GM23338 (cell line): ENCODE results near the gene ATOH8. TPM values are rescaled to one million over a fixed set of nuclear protein-coding genes. Genes with fewer than 3 reads are reported as not detected.

Source experiments
- ATAC-seq: fragments of 200-7000 bp; cut with Tn5 transposase; 3 replicates; pipeline ENCODE4 v1.9.1; 2020
- DNase-seq: peaks from one replicate; pipeline ENCODE4 v3.0.0-alpha.2; 2015; ENCODE audit warnings: low spot score
- H2AFZ ChIP-seq: fragments of 200-600 bp; sonication (generic); 2 replicates; pipeline ENCODE4 v1.8.0; 2016; ENCODE audit warnings: antibody characterized with exemption, mild to moderate bottlenecking, moderate library complexity
- H3F3A ChIP-seq: fragments of 200-600 bp; sonication (generic); replicated peaks from 2 replicates; pipeline ENCODE4 v1.8.0; 2017; ENCODE audit warnings: antibody characterized with exemption, mixed run types, low read depth
- H3K27ac ChIP-seq: fragments of 200-600 bp; sonication (generic); 2 replicates; pipeline ENCODE4 v1.6.1; 2016; ENCODE audit warnings: low read depth
- H3K27me3 ChIP-seq: fragments of 200-600 bp; sonication (generic); 2 replicates; pipeline ENCODE4 v1.8.0; 2016; ENCODE audit warnings: mild to moderate bottlenecking, mixed run types, moderate library complexity; ENCODE audit not compliant: insufficient read depth
- H3K36me3 ChIP-seq: fragments of 200-600 bp; sonication (generic); 2 replicates; pipeline ENCODE4 v1.8.0; 2016; ENCODE audit warnings: mild to moderate bottlenecking; ENCODE audit not compliant: insufficient read depth
- H3K4me1 ChIP-seq: fragments of 200-600 bp; sonication (generic); 2 replicates; pipeline ENCODE4 v1.8.0; 2016; ENCODE audit warnings: mild to moderate bottlenecking, moderate library complexity; ENCODE audit not compliant: insufficient read depth
- H3K4me2 ChIP-seq: fragments of 200-600 bp; sonication (generic); 2 replicates; pipeline ENCODE4 v1.7.1; 2017; ENCODE audit warnings: mixed run types
- H3K4me3 ChIP-seq: fragments of 200-600 bp; sonication (generic); 2 replicates; pipeline ENCODE4 v1.6.1; 2016; ENCODE audit warnings: mixed run types
- H3K79me2 ChIP-seq: fragments of 200-600 bp; sonication (generic); replicated peaks from 2 replicates; pipeline ENCODE4 v1.8.0; 2017; ENCODE audit warnings: mild to moderate bottlenecking; ENCODE audit not compliant: insufficient read depth
- H3K9me2 ChIP-seq: fragments of 200-600 bp; sonication (generic); 2 replicates; pipeline ENCODE4 v1.8.0; 2017; ENCODE audit not compliant: insufficient read depth
- H4K20me1 ChIP-seq: fragments of 200-600 bp; sonication (generic); replicated peaks from 2 replicates; pipeline ENCODE4 v1.8.0; 2017; ENCODE audit warnings: mild to moderate bottlenecking; ENCODE audit not compliant: insufficient read depth
- H3K27ac Mint-ChIP-seq: 2 replicates; pipeline ENCODE4 v1.8.0; 2020; ENCODE audit warnings: inconsistent platforms, mild to moderate bottlenecking, moderate library complexity, mixed read lengths
- H3K27me3 Mint-ChIP-seq: 3 replicates; pipeline ENCODE4 v1.8.0; 2022; ENCODE audit warnings: low read depth, mild to moderate bottlenecking, moderate library complexity, mixed read lengths, inconsistent platforms; ENCODE audit not compliant: insufficient read depth, poor library complexity
- H3K36me3 Mint-ChIP-seq: 3 replicates; pipeline ENCODE4 v1.8.0; 2021; ENCODE audit warnings: low read depth, mild to moderate bottlenecking, inconsistent platforms, moderate library complexity, mixed read lengths
- H3K4me1 Mint-ChIP-seq: 3 replicates; pipeline ENCODE4 v1.8.0; 2020; ENCODE audit warnings: mild to moderate bottlenecking, inconsistent platforms, mixed read lengths
- H3K4me3 Mint-ChIP-seq: 3 replicates; pipeline ENCODE4 v1.8.0; 2021; ENCODE audit warnings: moderate library complexity, mild to moderate bottlenecking, inconsistent platforms, mixed read lengths
- H3K9me3 Mint-ChIP-seq: 3 replicates; pipeline ENCODE4 v1.8.0; 2020; ENCODE audit warnings: moderate library complexity, mild to moderate bottlenecking, inconsistent platforms, mixed read lengths
- CTCF ChIP-seq, 2 experiments: fragments of 200-600 bp in 1 of 2; sonication (generic) in 1 of 2; conservative IDR thresholded peaks; 2 replicates each; pipeline versions ENCODE4 v1.5.1 to v1.6.1; 2016 to 2017; ENCODE audit warnings: antibody characterized with exemption in 2 of 2, low read depth in 2 of 2, mild to moderate bottlenecking in 2 of 2, moderate library complexity in 1 of 2
- ZNF462 ChIP-seq: fragments of 250-450 bp; sonication (Bioruptor Pico); IDR thresholded peaks from 2 replicates; pipeline ENCODE4 v1.5.0; 2020; ENCODE audit warnings: mild to moderate bottlenecking, moderate library complexity
- polyA plus RNA-seq: library from polyadenylated mRNA; unstranded; fragments of >200 nt; fragmentation: Nextera tagmentation; extraction: Ambion mirVana; gene quantifications from 2 replicates; pipeline ENCODE4 v1.2.1, GENCODE V29; 2016
- total RNA-seq: library from RNA; depleted of rRNA; stranded (reverse); fragments of >200 nt; shearing (Covaris generic); gene quantifications from 2 replicates; pipeline ENCODE4 v1.2.3, GENCODE V29; 2014

ATOH8 gene
- total and polyA plus RNA-seq, 2 experiments from 2014 or later, result 0.11 to 0.97 TPM

GRCh38 chr2:85797263-85797660, 43.5 kb downstream of the ATOH8 start:
- Histone ChIP-seq H3K27me3 (no peaks in the 10 kb centered on the region), H3K79me2 (no peaks in the 10 kb centered on the region), H3K36me3 (no peaks in the 10 kb centered on the region), H3F3A (no peaks in the 10 kb centered on the region), H3K27ac (no peak overlapping the region), H3K4me2 (no peak overlapping the region), H3K4me1 (no peaks in the 10 kb centered on the region), H2AFZ (no peak overlapping the region), H3K9me2 (no peaks in the 10 kb centered on the region), H4K20me1 (no peaks in the 10 kb centered on the region), H3K4me3 (no peak overlapping the region)
- no peaks in the 10 kb centered on the region for H3K9me3 Mint-ChIP-seq
- TF ChIP-seq CTCF (conservative IDR thresholded peaks at IDR 0.05; ENCODE audit: low read depth in 2 of 2), result no peak
- no peaks in the 10 kb centered on the region for H3K36me3 Mint-ChIP-seq
- DNase-seq (no peak), ATAC-seq (no peak)
- no peak overlapping the region for H3K4me3 Mint-ChIP-seq
- H3K27ac Mint-ChIP-seq, result no peak overlapping the region
- H3K27me3 Mint-ChIP-seq, result peaks cover 9% of the 10 kb centered on the region
- peaks cover 3% of the 10 kb centered on the region; the same call in 1 of the 3 replicates for H3K4me1 Mint-ChIP-seq

GRCh38 chr2:85797921-85798320, 44.1 kb downstream of the ATOH8 start:
- Mint-ChIP-seq H3K9me3 (no peaks in the 10 kb centered on the region), H3K4me3 (no peak overlapping the region), H3K4me1 (peaks cover 3% of the 10 kb centered on the region; the same call in 1 of the 3 replicates), H3K27me3 (peaks cover 6% of the 10 kb centered on the region), H3K36me3 (no peaks in the 10 kb centered on the region), H3K27ac (no peak overlapping the region)
- H2AFZ ChIP-seq, result no peak overlapping the region
- no peaks in the 10 kb centered on the region for H3K36me3 ChIP-seq
- H3K4me3 ChIP-seq, result no peak overlapping the region
- H3K79me2 ChIP-seq, result no peaks in the 10 kb centered on the region
- H4K20me1 ChIP-seq, result no peaks in the 10 kb centered on the region
- TF ChIP-seq ZNF462 (no peak), CTCF (conservative IDR thresholded peaks at IDR 0.05; ENCODE audit: low read depth in 2 of 2) (peak; percentile 69 to 75)
- peak; percentile 77 for DNase-seq
- no peaks in the 10 kb centered on the region for H3K4me1 ChIP-seq
- H3K9me2 ChIP-seq, result no peaks in the 10 kb centered on the region
- no peaks in the 10 kb centered on the region for H3F3A ChIP-seq
- H3K27me3 ChIP-seq, result no peaks in the 10 kb centered on the region
- no peak overlapping the region for H3K27ac ChIP-seq
- H3K4me2 ChIP-seq, result no peak overlapping the region
- ATAC-seq, result peak; percentile 79
